ENCODE data around the gene RHO.
"Not testable (repeated sequence)": the region's sequence is repeated elsewhere in the genome, so short reads cannot be mapped to it uniquely, and the experiment has no call there.

RHO gene

DNA sequence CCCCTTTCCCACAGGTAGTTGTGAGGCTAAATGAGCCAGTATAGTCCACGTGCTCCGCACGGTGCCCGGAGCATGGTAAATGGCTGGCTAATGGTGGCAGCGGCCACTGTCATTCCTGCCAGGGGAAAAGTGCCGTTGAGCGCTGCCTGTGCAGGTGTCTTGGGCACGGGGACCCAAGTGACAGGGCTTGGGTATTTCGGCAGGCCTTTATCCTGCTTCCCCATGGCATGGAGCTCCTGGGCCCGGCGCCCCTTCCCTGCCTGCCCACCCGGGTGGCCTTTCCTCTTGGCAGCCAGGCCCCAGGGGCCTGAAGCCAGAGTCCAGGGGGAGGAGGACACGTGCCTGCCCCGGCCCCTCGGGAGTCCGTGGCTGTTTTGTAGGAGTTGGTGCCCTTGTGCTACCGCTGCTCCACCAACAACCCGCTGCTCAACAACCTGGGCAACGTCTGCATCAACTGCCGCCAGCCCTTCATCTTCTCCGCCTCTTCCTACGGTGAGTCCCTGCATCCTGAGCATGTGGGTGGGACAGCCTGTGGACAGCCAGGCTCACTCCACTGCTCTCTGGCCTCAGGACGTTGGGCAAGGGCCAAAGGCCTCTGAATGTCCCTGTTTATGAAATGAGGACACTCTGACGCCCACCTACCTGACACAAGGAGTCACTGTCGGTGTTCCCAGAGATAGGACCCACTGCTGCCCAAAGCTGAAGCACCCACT lies 13.2 kb upstream of the RHO start:
- H3K36me3 ChIP-seq (ENCODE audit: insufficient read depth, low read length): peaks cover 14% of the 10 kb centered on the region
- H3K4me1 ChIP-seq (ENCODE audit: insufficient read depth, low read length); H3K27ac ChIP-seq (ENCODE audit: low read depth, low read length); H3K9ac ChIP-seq (ENCODE audit: low read length); H3K27me3 ChIP-seq (ENCODE audit: control insufficient read depth in 1 of 2, insufficient read depth in 2 of 2, low read length in 2 of 2); H3K9me3 ChIP-seq (ENCODE audit: low read length); H3K4me3 ChIP-seq (ENCODE audit: low read depth in 1 of 2, low read length in 2 of 2): not testable (repeated sequence)

DNA sequence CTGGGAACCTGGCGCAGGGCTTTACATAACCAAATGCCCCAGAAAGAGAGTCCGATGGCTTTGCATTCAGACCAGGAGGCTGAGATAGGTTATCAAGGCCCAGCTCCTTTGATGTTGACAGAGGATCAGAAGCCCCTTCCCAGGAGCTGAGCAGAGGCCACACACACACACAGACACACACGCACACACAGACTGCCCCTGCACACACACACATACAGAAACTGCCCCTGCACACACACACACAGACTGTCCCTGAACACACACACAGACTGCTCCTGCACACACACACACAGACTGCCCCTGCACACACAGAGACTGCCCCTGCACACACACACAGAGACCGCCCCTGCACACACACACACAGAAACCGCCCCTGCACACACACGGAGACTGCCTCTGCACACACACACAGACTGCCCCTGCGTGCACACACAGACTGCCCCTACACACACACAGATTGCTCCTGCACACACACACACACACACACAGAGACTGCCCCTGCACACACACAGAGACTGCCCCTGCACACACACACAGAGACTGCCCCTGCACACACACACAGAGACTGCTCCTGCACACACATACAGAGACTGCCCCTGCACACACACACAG lies 12.5 kb upstream of the RHO start:
- not testable (repeated sequence) for H3K9ac ChIP-seq (ENCODE audit: low read length)

DNA sequence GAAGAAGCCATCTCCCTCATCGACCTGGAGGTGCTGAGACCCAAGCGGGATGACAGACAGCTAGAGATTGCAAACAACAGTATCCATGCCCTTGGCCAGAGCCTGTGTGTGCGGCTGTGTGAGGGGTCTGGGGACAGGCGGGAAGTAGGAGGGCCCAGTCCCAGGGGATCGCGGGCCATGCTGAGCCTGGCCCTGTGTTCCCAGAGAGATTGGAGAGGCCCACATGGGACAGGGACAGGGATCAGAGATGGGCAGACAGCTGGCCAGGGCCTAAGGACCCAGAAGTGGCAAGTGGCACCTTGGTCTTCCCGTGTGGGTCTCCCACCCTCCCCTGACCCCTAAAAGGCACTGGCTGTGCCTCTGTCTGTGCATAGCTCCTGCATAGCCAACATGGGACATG lies 10.9 kb upstream of the RHO start:
- Histone ChIP-seq H3K36me3 (ENCODE audit: insufficient read depth, low read length) (peaks cover 9% of the 10 kb centered on the region), H3K27ac (ENCODE audit: low read depth, low read length) (no peak overlapping the region), H3K27me3 (ENCODE audit: control insufficient read depth in 1 of 2, insufficient read depth in 2 of 2, low read length in 2 of 2) (no peaks in the 10 kb centered on the region), H3K9me3 (ENCODE audit: low read length) (no peaks in the 10 kb centered on the region), H3K4me1 (ENCODE audit: insufficient read depth, low read length) (no peaks in the 10 kb centered on the region), H3K9ac (ENCODE audit: low read length) (no peak overlapping the region), H3K4me3 (ENCODE audit: low read depth in 1 of 2, low read length in 2 of 2) (no peak overlapping the region)

More for the DNA sequence above, 12.5 kb upstream of the RHO start:
- H3K36me3 ChIP-seq (ENCODE audit: insufficient read depth, low read length): peaks cover 14% of the 10 kb centered on the region
- H3K9me3 ChIP-seq (ENCODE audit: low read length); H3K27me3 ChIP-seq (ENCODE audit: control insufficient read depth in 1 of 2, insufficient read depth in 2 of 2, low read length in 2 of 2); H3K4me1 ChIP-seq (ENCODE audit: insufficient read depth, low read length); H3K27ac ChIP-seq (ENCODE audit: low read depth, low read length); H3K4me3 ChIP-seq (ENCODE audit: low read depth in 1 of 2, low read length in 2 of 2): not testable (repeated sequence)

DNA sequence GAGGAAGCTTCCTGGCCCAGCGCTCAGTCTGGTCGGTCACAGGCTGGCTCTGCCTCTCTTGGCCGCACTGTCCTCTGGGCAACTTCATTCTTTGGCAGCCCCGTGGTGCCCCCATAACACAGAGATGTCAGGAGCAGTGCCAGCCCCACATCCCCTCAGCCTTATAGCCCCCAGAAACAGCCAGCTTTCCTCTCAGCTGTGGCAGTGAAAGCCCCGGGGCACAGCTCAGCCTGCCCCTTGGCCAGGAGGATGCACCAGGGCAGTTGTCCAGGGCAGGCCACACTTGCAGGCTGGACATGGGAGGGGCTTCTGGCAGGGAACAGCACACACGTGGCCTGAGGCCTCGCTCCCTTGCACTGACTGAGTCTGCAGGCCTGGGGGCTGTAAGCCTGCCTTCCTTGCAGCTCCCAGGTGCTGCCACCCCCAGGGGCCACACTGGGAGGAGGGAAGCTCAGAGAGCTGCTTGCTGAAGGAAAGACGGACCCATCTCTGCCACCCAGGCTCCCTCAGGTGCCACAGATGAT lies 10.3 kb upstream of the RHO start:
- no peak overlapping the region for H3K27ac ChIP-seq (ENCODE audit: low read depth, low read length)
- H3K27me3 ChIP-seq (ENCODE audit: control insufficient read depth in 1 of 2, insufficient read depth in 2 of 2, low read length in 2 of 2): no peaks in the 10 kb centered on the region
- no peak overlapping the region for H3K9ac ChIP-seq (ENCODE audit: low read length)
- no peak overlapping the region for H3K4me3 ChIP-seq (ENCODE audit: low read depth in 1 of 2, low read length in 2 of 2)
- H3K36me3 ChIP-seq (ENCODE audit: insufficient read depth, low read length): peaks cover 9% of the 10 kb centered on the region
- H3K4me1 ChIP-seq (ENCODE audit: insufficient read depth, low read length): no peaks in the 10 kb centered on the region
- no peaks in the 10 kb centered on the region for H3K9me3 ChIP-seq (ENCODE audit: low read length)

DNA sequence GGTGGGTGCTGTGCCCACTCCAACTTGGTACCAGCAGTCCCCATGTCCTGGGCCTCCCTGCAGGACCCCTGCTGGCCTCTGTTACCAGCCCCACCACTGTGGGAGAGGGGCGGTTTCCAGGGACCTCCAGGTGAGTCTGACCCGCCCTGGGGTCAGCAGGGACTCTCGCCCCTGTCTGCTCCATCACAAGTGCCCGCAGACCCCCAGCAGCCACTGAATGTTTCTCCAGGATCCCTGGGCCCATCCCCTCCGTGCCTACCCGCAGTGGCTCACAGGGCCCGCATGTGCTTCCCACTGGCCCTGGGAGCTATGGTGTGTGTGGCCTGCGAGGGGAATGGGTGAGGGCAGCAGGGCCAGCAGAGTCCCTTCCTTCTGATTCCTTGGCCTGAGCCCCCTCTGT lies 9.9 kb upstream of the RHO start:
- Histone ChIP-seq H3K27ac (ENCODE audit: low read depth, low read length) (no peak overlapping the region), H3K27me3 (ENCODE audit: control insufficient read depth in 1 of 2, insufficient read depth in 2 of 2, low read length in 2 of 2) (no peaks in the 10 kb centered on the region), H3K4me1 (ENCODE audit: insufficient read depth, low read length) (no peaks in the 10 kb centered on the region), H3K9me3 (ENCODE audit: low read length) (no peaks in the 10 kb centered on the region), H3K9ac (ENCODE audit: low read length) (no peak overlapping the region), H3K4me3 (ENCODE audit: low read depth in 1 of 2, low read length in 2 of 2) (no peak overlapping the region), H3K36me3 (ENCODE audit: insufficient read depth, low read length) (peaks cover 9% of the 10 kb centered on the region)

DNA sequence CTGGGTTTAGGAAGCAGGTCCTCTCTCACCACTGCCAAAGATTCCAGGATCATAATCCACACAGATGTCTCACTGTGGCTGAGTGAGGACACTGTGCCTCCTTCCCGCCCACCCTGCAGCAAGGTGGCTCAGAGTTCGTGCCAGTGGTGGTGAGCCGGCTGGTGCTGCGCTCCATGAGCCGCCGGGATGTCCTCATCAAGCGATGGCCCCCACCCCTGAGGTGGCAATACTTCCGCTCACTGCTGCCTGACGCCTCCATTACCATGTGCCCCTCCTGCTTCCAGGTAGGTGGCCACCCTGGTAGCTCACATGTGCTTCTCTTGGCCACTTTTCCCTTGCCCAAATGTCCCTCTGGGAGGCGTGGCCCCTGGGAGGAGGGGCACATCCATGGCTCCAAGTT lies 9.0 kb upstream of the RHO start:
- Histone ChIP-seq H3K4me1 (ENCODE audit: insufficient read depth, low read length) (no peaks in the 10 kb centered on the region), H3K36me3 (ENCODE audit: insufficient read depth, low read length) (peaks cover 9% of the 10 kb centered on the region), H3K27me3 (ENCODE audit: control insufficient read depth in 1 of 2, insufficient read depth in 2 of 2, low read length in 2 of 2) (no peaks in the 10 kb centered on the region), H3K27ac (ENCODE audit: low read depth, low read length) (no peak overlapping the region), H3K4me3 (ENCODE audit: low read depth in 1 of 2, low read length in 2 of 2) (no peak overlapping the region), H3K9ac (ENCODE audit: low read length) (no peak overlapping the region), H3K9me3 (ENCODE audit: low read length) (no peaks in the 10 kb centered on the region)

DNA sequence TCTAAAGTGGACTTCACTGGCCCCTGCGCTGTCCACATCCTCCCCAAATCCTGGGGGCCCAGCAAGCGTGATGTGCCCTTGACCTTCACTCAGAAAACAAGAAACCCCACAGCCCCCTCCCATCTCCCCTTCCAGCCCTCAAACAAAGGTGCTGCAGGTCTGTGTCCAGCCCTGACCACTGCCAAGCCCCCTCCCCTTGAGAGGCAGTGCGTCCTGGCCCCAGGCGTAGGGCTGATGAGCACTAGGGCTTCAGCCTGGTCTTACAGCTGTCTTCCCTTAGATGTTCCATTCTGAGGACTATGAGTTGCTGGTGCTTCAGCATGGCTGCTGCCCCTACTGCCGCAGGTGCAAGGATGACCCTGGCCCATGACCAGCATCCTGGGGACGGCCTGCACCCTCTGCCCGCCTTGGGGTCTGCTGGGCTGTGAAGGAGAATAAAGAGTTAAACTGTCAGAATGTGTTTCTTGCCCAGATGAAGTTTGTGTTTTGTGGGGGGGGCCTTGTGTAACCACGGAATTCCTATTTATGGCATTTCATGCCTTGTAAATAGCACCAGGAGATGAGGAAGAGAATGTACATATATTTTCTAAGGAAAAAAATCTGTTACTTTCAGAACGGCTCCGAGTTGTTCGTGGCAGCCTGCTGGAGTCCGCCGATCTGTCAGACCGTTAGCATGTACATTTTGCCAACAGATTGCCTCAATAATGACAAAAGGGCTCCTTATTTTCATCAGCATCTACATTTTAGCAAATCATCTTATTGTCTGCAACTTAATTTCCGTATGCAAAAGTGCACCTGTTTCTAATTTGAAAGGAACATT lies 8.3 kb upstream of the RHO start:
- H3K4me1 ChIP-seq (ENCODE audit: insufficient read depth, low read length): no peaks in the 10 kb centered on the region
- no peak overlapping the region for H3K4me3 ChIP-seq (ENCODE audit: low read depth in 1 of 2, low read length in 2 of 2)
- no peaks in the 10 kb centered on the region for H3K9me3 ChIP-seq (ENCODE audit: low read length)
- no peaks in the 10 kb centered on the region for H3K27me3 ChIP-seq (ENCODE audit: control insufficient read depth in 1 of 2, insufficient read depth in 2 of 2, low read length in 2 of 2)
- H3K9ac ChIP-seq (ENCODE audit: low read length): no peak overlapping the region
- no peak overlapping the region for H3K27ac ChIP-seq (ENCODE audit: low read depth, low read length)
- peaks cover 9% of the 10 kb centered on the region for H3K36me3 ChIP-seq (ENCODE audit: insufficient read depth, low read length)

DNA sequence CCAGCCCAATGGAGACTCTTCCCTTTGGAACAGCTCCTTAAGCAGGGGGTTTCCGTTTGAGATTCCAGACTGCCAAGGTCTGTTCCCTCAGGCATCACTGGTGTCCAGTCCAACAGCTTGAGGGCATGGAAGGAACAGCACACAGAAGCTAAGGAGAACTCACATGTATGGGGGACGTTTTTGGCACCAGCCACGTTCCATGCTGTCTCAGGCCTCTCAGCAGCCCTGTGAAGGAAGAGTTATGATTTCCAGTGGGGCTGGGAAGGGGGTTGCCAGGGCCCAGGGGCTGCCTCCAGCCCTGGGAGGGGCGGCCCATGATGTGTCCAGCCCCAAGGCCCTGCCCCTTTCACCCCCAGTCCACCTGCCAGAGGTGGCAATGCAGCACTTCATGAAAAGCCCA lies 7.5 kb upstream of the RHO start:
- no peak overlapping the region for H3K27ac ChIP-seq (ENCODE audit: low read depth, low read length)
- no peak overlapping the region for H3K4me3 ChIP-seq (ENCODE audit: low read depth in 1 of 2, low read length in 2 of 2)
- no peak overlapping the region for H3K9ac ChIP-seq (ENCODE audit: low read length)
- no peaks in the 10 kb centered on the region for H3K9me3 ChIP-seq (ENCODE audit: low read length)
- H3K27me3 ChIP-seq (ENCODE audit: control insufficient read depth in 1 of 2, insufficient read depth in 2 of 2, low read length in 2 of 2): no peaks in the 10 kb centered on the region
- H3K4me1 ChIP-seq (ENCODE audit: insufficient read depth, low read length): no peaks in the 10 kb centered on the region
- peaks cover 9% of the 10 kb centered on the region for H3K36me3 ChIP-seq (ENCODE audit: insufficient read depth, low read length)

DNA sequence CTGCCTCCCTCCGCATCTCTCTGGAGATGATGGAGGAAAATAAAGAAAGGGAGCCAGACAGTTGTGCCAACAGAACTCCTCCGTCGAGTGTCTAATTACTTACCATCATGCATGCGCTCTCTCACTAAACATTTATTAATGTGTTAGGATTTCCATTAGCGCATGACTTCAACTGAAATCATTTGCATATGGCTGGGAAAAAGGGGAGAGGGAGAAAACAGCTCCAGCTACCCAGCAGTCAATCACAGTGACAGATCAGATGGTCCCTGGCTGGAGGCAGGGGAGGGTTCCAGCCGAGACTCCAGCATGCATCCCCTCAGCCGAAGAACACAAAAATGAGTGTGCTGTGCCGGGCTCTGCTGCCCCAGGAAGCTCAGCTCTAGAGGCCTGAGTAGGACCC lies 6.8 kb upstream of the RHO start:
- H3K9ac ChIP-seq (ENCODE audit: low read length): no peak overlapping the region
- H3K4me1 ChIP-seq (ENCODE audit: insufficient read depth, low read length): no peaks in the 10 kb centered on the region
- no peak overlapping the region for H3K4me3 ChIP-seq (ENCODE audit: low read depth in 1 of 2, low read length in 2 of 2)
- H3K27me3 ChIP-seq (ENCODE audit: control insufficient read depth in 1 of 2, insufficient read depth in 2 of 2, low read length in 2 of 2): no peaks in the 10 kb centered on the region
- no peaks in the 10 kb centered on the region for H3K9me3 ChIP-seq (ENCODE audit: low read length)
- no peak overlapping the region for H3K27ac ChIP-seq (ENCODE audit: low read depth, low read length)
- H3K36me3 ChIP-seq (ENCODE audit: insufficient read depth, low read length): peaks cover 9% of the 10 kb centered on the region

DNA sequence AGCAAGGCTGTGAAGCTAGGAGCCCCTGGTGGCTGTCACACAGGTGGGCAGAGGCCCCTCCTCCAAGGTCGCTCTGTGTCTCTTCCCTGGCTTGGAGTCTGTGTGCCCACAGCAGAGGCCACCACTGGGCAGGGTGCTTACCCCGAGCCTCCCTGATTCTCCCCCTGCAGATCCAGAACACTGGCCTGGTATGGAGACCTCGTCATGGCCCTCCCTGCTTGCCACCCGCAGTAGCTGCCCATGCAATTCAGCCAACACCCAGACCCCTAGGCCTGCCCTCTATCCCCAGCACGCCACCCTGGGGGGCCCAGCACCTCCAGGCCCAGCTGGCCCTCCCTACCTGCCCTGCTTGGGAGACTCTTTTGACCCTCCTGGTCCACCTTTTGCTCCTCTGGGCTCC lies 5.5 kb upstream of the RHO start:
- Histone ChIP-seq H3K27ac (ENCODE audit: low read depth, low read length) (no peak overlapping the region), H3K4me1 (ENCODE audit: insufficient read depth, low read length) (no peaks in the 10 kb centered on the region), H3K9ac (ENCODE audit: low read length) (no peak overlapping the region), H3K4me3 (ENCODE audit: low read depth in 1 of 2, low read length in 2 of 2) (no peak overlapping the region), H3K9me3 (ENCODE audit: low read length) (no peaks in the 10 kb centered on the region), H3K36me3 (ENCODE audit: insufficient read depth, low read length) (peaks cover 9% of the 10 kb centered on the region), H3K27me3 (ENCODE audit: control insufficient read depth in 1 of 2, insufficient read depth in 2 of 2, low read length in 2 of 2) (no peaks in the 10 kb centered on the region)

DNA sequence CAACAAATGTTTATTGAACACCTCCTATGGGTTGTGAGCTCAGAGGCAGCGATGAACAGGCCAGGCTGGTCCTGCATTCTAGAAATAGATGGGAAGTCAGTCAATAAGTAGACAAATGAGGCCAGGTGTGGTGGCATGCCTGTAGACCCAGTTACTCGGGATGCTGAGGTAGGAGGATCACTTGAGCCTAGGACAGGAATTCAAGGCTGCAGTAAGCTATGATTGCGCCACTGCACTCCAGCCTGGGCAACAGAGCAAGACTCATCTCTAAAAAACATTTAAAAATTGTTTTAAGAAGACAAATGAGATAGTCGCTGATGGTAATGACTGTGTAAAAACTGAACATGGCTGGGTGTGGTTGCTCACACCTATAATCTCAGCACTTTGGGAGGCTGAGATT lies 4.4 kb upstream of the RHO start:
- H3K27ac ChIP-seq (ENCODE audit: low read depth, low read length): no peak overlapping the region
- no peak overlapping the region for H3K9ac ChIP-seq (ENCODE audit: low read length)
- H3K9me3 ChIP-seq (ENCODE audit: low read length): no peaks in the 10 kb centered on the region
- no peaks in the 10 kb centered on the region for H3K4me1 ChIP-seq (ENCODE audit: insufficient read depth, low read length)
- no peak overlapping the region for H3K4me3 ChIP-seq (ENCODE audit: low read depth in 1 of 2, low read length in 2 of 2)
- no peaks in the 10 kb centered on the region for H3K27me3 ChIP-seq (ENCODE audit: control insufficient read depth in 1 of 2, insufficient read depth in 2 of 2, low read length in 2 of 2)
- H3K36me3 ChIP-seq (ENCODE audit: insufficient read depth, low read length): peaks cover 7% of the 10 kb centered on the region
